Nephron progenitor cell (in vitro differentiated cells): ENCODE measurements around the gene LAMTOR5.

ENCODE experiments used
- DNase-seq: peaks from one replicate; pipeline ENCODE4 v3.0.0; 2021
- H3K27ac Mint-ChIP-seq: 2 replicates; pipeline ENCODE4 v1.8.0; 2021; ENCODE audit warnings: mild to moderate bottlenecking, moderate library complexity, mixed read lengths
- H3K27me3 Mint-ChIP-seq: 2 replicates; pipeline ENCODE4 v1.8.0; 2021; ENCODE audit warnings: mild to moderate bottlenecking, low read depth, mixed read lengths; ENCODE audit not compliant: poor library complexity
- H3K36me3 Mint-ChIP-seq: 2 replicates; pipeline ENCODE4 v1.8.0; 2021; ENCODE audit warnings: low read depth, mixed read lengths
- H3K4me1 Mint-ChIP-seq: 2 replicates; pipeline ENCODE4 v1.8.0; 2021; ENCODE audit warnings: mixed read lengths
- H3K4me3 Mint-ChIP-seq: 2 replicates; pipeline ENCODE4 v1.8.0; 2021; ENCODE audit warnings: mild to moderate bottlenecking, moderate library complexity, mixed read lengths
- H3K9me3 Mint-ChIP-seq: 2 replicates; pipeline ENCODE4 v1.8.0; 2021; ENCODE audit warnings: mild to moderate bottlenecking, moderate library complexity, mixed read lengths
- CTCF ChIP-seq: fragments of 200-600 bp; sonication (generic); IDR thresholded peaks from 2 replicates; pipeline ENCODE4 v1.5.0; 2021; ENCODE audit warnings: antibody characterized with exemption

The LAMTOR5 gene

GRCh38 chr1:110380672-110381283, 26.7 kb downstream of the LAMTOR5 start:
- Mint-ChIP-seq H3K27ac (no peak overlapping the region), H3K4me3 (no peak overlapping the region), H3K36me3 (peaks cover 52% of the 10 kb centered on the region), H3K27me3 (peaks cover 3% of the 10 kb centered on the region), H3K4me1 (no peaks in the 10 kb centered on the region), H3K9me3 (no peaks in the 10 kb centered on the region)
- no peak for TF ChIP-seq CTCF
- DNase-seq, result no peak

- no peak overlapping the region for H3K4me3 Mint-ChIP-seq
- H3K27ac Mint-ChIP-seq, result no peak overlapping the region
- H3K27me3 Mint-ChIP-seq, result peaks cover 3% of the 10 kb centered on the region
- H3K4me1 Mint-ChIP-seq, result no peaks in the 10 kb centered on the region
- no peak for DNase-seq
- peaks cover 61% of the 10 kb centered on the region for H3K36me3 Mint-ChIP-seq
- no peaks in the 10 kb centered on the region for H3K9me3 Mint-ChIP-seq
- TF ChIP-seq CTCF, result no peak
Observed at GRCh38 chr1:110375490-110375889, 32.0 kb downstream of the LAMTOR5 start.

DNA sequence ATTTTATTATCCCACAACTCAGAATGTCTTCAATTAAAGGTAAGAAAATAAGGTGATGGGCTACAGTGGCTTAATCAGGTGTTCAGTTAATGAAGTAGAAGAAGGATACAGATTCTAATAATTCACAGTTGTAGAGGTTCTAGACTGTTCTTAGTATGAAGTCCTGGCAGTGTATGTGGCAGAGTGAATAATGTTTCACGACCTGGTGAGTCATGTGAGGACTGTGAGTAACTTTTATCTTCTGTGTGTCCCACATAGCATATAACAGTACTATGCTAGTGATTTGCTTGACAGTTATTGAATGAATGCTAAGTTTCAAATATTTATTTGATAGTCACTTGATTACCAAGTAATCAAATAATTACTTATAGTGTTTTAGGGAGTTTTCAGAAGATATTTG, 36.7 kb downstream of the LAMTOR5 start:
- Mint-ChIP-seq H3K9me3 (no peaks in the 10 kb centered on the region), H3K27me3 (no peaks in the 10 kb centered on the region), H3K4me3 (no peak overlapping the region), H3K4me1 (no peaks in the 10 kb centered on the region), H3K27ac (no peak overlapping the region), H3K36me3 (peaks cover 27% of the 10 kb centered on the region)
- no peak for DNase-seq
- no peak for TF ChIP-seq CTCF

DNA sequence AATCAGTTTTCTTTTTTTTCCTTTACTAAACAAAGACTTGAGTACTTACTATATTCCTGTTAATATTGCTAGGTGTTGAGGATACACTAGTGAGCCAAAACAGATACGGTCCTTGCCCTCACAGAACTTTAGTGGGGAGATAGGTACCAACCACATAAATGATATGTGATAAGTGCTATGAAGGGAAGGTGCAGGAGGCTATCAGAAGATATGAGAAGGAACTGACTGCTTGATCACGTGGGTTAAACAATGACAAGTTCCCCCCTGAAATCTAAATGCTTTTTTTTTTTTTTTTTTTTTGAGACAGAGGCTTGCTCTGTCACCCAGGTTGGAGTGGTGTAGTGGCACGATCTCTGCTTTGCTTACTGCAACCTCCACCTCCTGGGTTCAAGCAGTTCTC, 43.3 kb downstream of the LAMTOR5 start:
- DNase-seq, result no peak
- H3K27ac Mint-ChIP-seq, result no peak overlapping the region
- H3K4me3 Mint-ChIP-seq, result no peak overlapping the region
- H3K4me1 Mint-ChIP-seq, result no peaks in the 10 kb centered on the region
- no peak for TF ChIP-seq CTCF
- H3K27me3 Mint-ChIP-seq, result no peaks in the 10 kb centered on the region
- no peaks in the 10 kb centered on the region for H3K9me3 Mint-ChIP-seq
- H3K36me3 Mint-ChIP-seq, result peaks cover 59% of the 10 kb centered on the region

DNA sequence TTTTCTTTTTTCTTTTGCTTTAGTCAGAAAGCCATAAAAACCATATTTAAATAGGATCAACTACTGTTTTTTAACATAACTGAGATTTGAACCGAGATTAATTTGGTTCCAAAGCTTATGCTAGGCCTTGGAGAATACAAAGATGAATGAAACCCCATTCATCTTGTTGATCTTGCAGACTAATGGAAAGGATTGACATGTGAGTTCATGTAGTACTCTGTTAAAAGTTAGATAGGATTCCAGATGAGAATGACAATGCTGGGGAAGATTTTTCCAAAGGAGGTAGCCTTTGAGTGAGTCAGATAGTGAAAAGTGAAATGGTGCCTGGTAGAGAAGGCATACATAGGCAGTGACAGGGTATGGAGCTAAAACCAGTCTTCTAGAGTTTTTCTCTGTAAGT, 45.6 kb downstream of the LAMTOR5 start:
- TF ChIP-seq CTCF, result no peak
- Mint-ChIP-seq H3K27me3 (no peaks in the 10 kb centered on the region), H3K4me3 (no peak overlapping the region), H3K27ac (no peak overlapping the region), H3K4me1 (no peaks in the 10 kb centered on the region), H3K36me3 (peaks cover 64% of the 10 kb centered on the region), H3K9me3 (no peaks in the 10 kb centered on the region)
- no peak for DNase-seq

GRCh38 chr1:110360431-110360830, 47.1 kb downstream of the LAMTOR5 start:
- H3K9me3 Mint-ChIP-seq, result no peaks in the 10 kb centered on the region
- DNase-seq, result no peak
- TF ChIP-seq CTCF, result no peak
- H3K4me3 Mint-ChIP-seq, result no peak overlapping the region
- H3K27me3 Mint-ChIP-seq, result no peaks in the 10 kb centered on the region
- H3K36me3 Mint-ChIP-seq, result peaks cover 67% of the 10 kb centered on the region
- H3K27ac Mint-ChIP-seq, result no peak overlapping the region
- no peaks in the 10 kb centered on the region for H3K4me1 Mint-ChIP-seq
